Mesothelial cell of epicardium (in vitro differentiated cells): ENCODE measurements around the gene KRT20. TPM values are rescaled to one million over a fixed set of nuclear protein-coding genes. Genes with fewer than 3 reads are reported as not detected.
A peak's percentile ranks its signal among the peaks of the same experiment; 100 is the strongest.

Experiments
- DNase-seq, 2 experiments: peaks; one replicate each; pipeline ENCODE4 v3.0.0; 2021; ENCODE audit warnings: low spot score in 2 of 2; ENCODE audit not compliant: unreplicated experiment in 2 of 2
- H3K27ac Mint-ChIP-seq: 2 replicates; pipeline ENCODE4 v1.8.0; 2021; ENCODE audit warnings: mixed read lengths
- H3K27me3 Mint-ChIP-seq: 2 replicates; pipeline ENCODE4 v1.8.0; 2021; ENCODE audit warnings: low read depth, mixed read lengths
- H3K36me3 Mint-ChIP-seq: 2 replicates; pipeline ENCODE4 v1.8.0; 2021; ENCODE audit warnings: mixed read lengths
- H3K4me1 Mint-ChIP-seq: 2 replicates; pipeline ENCODE4 v1.8.0; 2021; ENCODE audit warnings: mixed read lengths
- H3K4me3 Mint-ChIP-seq: 2 replicates; pipeline ENCODE4 v1.8.0; 2021; ENCODE audit warnings: mild to moderate bottlenecking, moderate library complexity, mixed read lengths
- H3K9me3 Mint-ChIP-seq: 2 replicates; pipeline ENCODE4 v1.8.0; 2021; ENCODE audit warnings: mixed read lengths
- CTCF ChIP-seq: fragments of 200-600 bp; sonication (generic); IDR thresholded peaks from one replicate; pipeline ENCODE4 v1.5.0; 2021; ENCODE audit warnings: antibody characterized with exemption; ENCODE audit not compliant: unreplicated experiment
- total RNA-seq: library from RNA; stranded (reverse); gene quantifications from 3 replicates; pipeline ENCODE4 v1.2.1, GENCODE V29; 2021

The KRT20 gene
- total RNA-seq, 1 donor from 2014 or later, result not detected

GRCh38 chr17:40871316-40871715 lies 13.7 kb downstream of the KRT20 start:
- Mint-ChIP-seq H3K4me1 (peaks cover 19% of the 10 kb centered on the region), H3K4me3 (no peak overlapping the region), H3K36me3 (no peaks in the 10 kb centered on the region), H3K27me3 (no peaks in the 10 kb centered on the region), H3K27ac (no peak overlapping the region), H3K9me3 (no peaks in the 10 kb centered on the region)
- DNase-seq, result no peak
- TF ChIP-seq CTCF, result no peak

- H3K4me1 Mint-ChIP-seq, result peaks cover 19% of the 10 kb centered on the region
- no peaks in the 10 kb centered on the region for H3K27me3 Mint-ChIP-seq
- no peak overlapping the region for H3K27ac Mint-ChIP-seq
- no peak for DNase-seq
- no peak for TF ChIP-seq CTCF
- H3K36me3 Mint-ChIP-seq, result no peaks in the 10 kb centered on the region
- no peak overlapping the region for H3K4me3 Mint-ChIP-seq
- no peaks in the 10 kb centered on the region for H3K9me3 Mint-ChIP-seq
Measured at GRCh38 chr17:40870136-40870535, 14.9 kb downstream of the KRT20 start.

- no peak for DNase-seq
- H3K36me3 Mint-ChIP-seq, result no peaks in the 10 kb centered on the region
- no peaks in the 10 kb centered on the region for H3K9me3 Mint-ChIP-seq
- H3K27ac Mint-ChIP-seq, result no peak within 1 kb of the TSS
- no peak within 1 kb of the TSS for H3K4me3 Mint-ChIP-seq
- H3K27me3 Mint-ChIP-seq, result peaks cover 2% of the 10 kb centered on the region
- peaks cover 4% of the 10 kb centered on the region for H3K4me1 Mint-ChIP-seq
- no peak for TF ChIP-seq CTCF
Measured at GRCh38 chr17:40866838-40867237, 18.2 kb downstream of the KRT20 start, which contains the start of gene KRT12. Gene KRT12, minus strand, starts transcription at chr17:40867223. Its CDS starts 37 bp downstream, at chr17:40867186.

GRCh38 chr17:40864661-40865390 lies 20.2 kb downstream of the KRT20 start:
- peaks cover 2% of the 10 kb centered on the region for H3K27me3 Mint-ChIP-seq
- no peak for TF ChIP-seq CTCF
- H3K27ac Mint-ChIP-seq, result no peak overlapping the region
- H3K4me3 Mint-ChIP-seq, result no peak overlapping the region
- H3K36me3 Mint-ChIP-seq, result no peaks in the 10 kb centered on the region
- H3K4me1 Mint-ChIP-seq, result no peaks in the 10 kb centered on the region
- H3K9me3 Mint-ChIP-seq, result no peaks in the 10 kb centered on the region
- no peak for DNase-seq

- no peak overlapping the region for H3K27ac Mint-ChIP-seq
- peaks cover 8% of the 10 kb centered on the region for H3K4me1 Mint-ChIP-seq
- no peak for DNase-seq
- no peaks in the 10 kb centered on the region for H3K9me3 Mint-ChIP-seq
- peaks cover 2% of the 10 kb centered on the region for H3K27me3 Mint-ChIP-seq
- no peaks in the 10 kb centered on the region for H3K36me3 Mint-ChIP-seq
- TF ChIP-seq CTCF, result peak; percentile 28
- no peak overlapping the region for H3K4me3 Mint-ChIP-seq
Measured at GRCh38 chr17:40862985-40863733, 21.9 kb downstream of the KRT20 start.
